NB4 (cell line): Measurements from ENCODE around the gene MRPS9.

Source experiments
- CTCF ChIP-seq: IDR thresholded peaks from one replicate; pipeline ENCODE4 v1.5.1; 2012; ENCODE audit warnings: low read depth, low read length
- POLR2A ChIP-seq: IDR thresholded peaks from 2 replicates; pipeline ENCODE4 v1.6.1; 2011; ENCODE audit warnings: mild to moderate bottlenecking; ENCODE audit not compliant: insufficient read length; ENCODE audit errors: extremely low read depth

- TF ChIP-seq CTCF (no peak), POLR2A (no peak)
Observed at GRCh38 chr2:105130546-105130945, 92.7 kb downstream of the MRPS9 start.
